ENCODE measurements around the gene MRPL33.

MRPL33 gene

DNA sequence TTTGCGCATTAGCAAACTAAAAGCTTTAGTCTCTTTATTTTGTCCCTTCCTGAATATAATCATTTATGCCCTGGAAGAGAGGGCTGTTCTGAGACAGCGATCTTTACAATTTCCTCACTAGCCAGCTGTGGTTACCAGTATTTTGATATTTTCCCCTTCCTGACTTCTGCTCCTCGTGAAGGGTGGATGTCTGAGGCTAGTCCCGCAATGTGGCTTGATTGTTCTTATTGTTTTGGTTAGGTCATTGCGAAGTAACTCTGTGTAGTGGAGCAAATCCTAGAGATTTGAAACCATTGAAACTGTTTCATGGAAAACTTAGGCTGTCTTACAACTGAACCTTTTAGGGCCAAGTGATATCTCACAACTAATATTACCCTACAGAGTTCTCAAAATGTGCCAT, 2.4 kb downstream of the MRPL33 start:
- DNase-seq (ENCODE audit: low read depth in 1 of 2, low spot score in 1 of 2): no peak

GRCh38 chr2:27776097-27776496, 4.6 kb downstream of the MRPL33 start:
- DNase-seq (ENCODE audit: low read depth in 1 of 2, low spot score in 1 of 2): no peak

DNA sequence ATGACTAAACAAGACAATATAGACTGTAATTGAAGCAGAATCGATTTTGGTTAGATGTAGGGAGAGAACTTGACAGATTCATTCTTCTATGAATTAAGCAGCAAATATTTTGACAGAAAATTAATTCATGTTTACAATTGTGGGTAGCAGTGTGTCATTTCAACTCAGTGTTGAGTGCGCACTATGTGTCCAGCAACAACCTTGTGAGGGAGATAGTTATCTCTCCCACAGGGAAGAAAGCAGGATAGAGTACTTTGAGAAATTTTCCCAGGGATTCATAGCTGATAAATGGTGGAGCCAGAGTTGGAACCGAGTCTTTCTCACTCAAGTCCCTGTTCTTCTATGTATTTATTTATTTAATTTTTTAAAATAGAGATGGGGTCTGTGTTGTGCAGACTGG, 5.2 kb downstream of the MRPL33 start:
- no peak for DNase-seq (ENCODE audit: low read depth in 1 of 2, low spot score in 1 of 2)

DNA sequence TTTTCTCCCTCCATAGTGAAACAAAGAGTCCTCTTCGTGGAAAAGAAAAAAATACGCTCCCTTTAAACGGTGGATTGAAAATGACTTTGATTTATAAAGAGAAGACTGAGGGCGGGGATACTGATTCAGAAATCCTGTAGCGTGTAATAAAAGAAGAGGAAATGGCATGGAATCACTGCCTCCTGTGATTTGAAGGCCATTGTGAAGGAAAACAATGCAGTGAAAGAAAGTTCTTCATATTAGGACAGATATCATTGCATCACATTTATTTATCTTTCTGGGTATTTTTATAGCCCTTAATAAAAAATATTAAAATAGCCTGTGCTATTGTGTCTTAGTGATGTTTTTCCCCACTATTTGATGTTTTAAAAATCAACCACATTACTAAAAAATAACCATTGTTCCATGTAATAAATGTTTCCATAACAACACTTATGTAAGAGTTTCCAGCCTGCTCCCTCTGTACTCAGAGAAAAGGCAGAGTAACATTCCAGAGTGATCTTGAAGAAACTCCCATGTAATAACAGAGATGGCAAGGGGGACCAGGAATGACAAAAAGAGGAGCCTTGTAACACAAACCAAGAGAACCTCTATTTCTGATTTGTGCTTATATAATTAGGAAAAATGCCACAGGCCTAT, 8.0 kb downstream of the MRPL33 start:
- no peak for DNase-seq (ENCODE audit: low read depth in 1 of 2, low spot score in 1 of 2)

- no peak for DNase-seq (ENCODE audit: low read depth in 1 of 2, low spot score in 1 of 2)
Measured at GRCh38 chr2:27781496-27781895, 10.0 kb downstream of the MRPL33 start.

- no peak for DNase-seq (ENCODE audit: low read depth in 1 of 2, low spot score in 1 of 2)
Measured at GRCh38 chr2:27782701-27783100, 11.2 kb downstream of the MRPL33 start.

DNA sequence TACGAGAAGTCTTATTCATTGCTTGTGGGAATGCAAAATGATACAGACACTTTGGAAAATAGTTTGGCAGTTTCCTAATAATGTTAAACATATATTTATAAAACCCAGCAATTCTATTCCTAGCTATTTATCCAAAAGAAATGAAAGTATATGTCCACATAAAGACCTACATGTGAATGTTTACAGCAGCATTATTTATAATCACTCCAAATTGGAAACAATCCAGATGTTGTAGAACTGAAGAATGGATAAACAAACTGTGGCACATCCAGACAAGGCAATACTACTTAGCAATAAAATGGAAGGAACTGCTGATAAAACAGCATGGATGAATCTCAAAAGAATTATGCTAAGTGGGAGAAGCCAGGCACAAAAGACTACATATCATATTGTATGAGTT, 19.3 kb downstream of the MRPL33 start:
- no peak for DNase-seq (ENCODE audit: low read depth in 1 of 2, low spot score in 1 of 2)

GRCh38 chr2:27792759-27793158, 21.2 kb downstream of the MRPL33 start:
- no peak for DNase-seq (ENCODE audit: low read depth in 1 of 2, low spot score in 1 of 2)

GRCh38 chr2:27795093-27795834, 23.7 kb downstream of the MRPL33 start:
- DNase-seq (ENCODE audit: low read depth in 1 of 2, low spot score in 1 of 2): no peak

DNA sequence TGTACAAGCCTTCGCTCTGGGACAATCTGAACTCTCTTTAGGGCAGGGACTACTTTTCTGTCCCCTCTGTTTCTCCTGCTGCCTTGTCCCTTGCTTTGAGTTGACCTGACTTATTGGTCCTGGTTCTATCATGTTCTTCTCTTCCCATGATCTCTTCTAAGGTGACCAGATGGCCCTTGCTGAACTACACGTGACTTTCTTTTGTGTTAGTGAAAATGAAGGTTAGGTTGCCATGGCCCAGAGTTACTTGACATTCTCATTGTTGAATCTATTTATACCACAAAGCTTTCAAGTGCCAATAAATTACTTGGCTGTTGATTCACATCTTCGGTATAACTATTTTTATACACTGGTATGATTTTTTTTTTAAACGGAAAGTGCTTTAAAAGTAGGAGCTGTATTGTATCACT, 24.4 kb downstream of the MRPL33 start:
- DNase-seq (ENCODE audit: low read depth in 1 of 2, low spot score in 1 of 2): no peak

DNA sequence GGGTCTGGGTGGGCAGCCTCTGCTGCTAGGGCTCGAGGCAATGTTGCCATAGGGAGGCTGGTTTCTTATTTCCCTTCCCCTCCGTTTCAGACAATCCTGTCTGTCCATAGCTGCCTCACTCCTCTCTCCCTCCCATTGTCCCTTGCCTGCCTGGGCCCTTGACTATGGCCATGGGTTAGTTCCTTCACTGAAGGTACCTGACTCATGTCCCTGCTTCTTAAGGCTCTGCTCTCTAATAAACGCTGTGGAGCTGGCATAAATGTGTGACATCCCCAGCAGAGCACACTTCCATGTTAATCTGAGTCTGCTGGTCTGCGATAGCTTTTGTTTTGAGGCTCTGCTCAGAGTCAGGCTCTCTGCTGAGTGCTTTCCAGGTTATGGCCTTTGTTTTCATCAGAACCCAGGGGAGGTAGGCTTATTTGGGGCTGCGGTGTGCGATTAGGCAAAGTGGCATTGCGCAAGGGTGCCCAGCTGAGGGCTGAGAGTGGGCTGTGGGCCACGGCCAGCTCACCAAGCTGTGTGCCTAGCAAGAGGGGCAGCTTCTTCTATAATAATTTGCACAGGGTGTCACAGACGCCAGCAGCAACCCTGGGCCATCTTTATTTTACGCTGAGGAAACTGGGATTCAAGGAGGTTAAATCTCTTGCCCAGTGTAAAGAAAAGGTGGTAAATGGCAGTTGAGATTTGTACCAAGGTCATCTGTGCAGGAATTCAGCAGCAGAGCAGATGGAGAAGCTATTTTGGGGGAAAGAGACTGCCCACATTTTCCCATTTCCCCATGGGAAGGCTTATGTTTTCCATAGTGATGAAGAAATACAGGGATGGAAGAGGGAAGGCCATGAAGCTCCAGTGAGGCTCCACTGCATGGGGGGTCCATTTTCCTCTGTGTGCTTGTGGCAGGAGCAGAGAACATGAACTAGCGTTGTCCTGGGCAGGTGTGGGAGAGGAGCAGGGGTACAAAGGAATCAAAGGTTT, 25.6 kb downstream of the MRPL33 start:
- no peak for DNase-seq (ENCODE audit: low read depth in 1 of 2, low spot score in 1 of 2)

- DNase-seq (ENCODE audit: low read depth in 1 of 2, low spot score in 1 of 2): no peak
Measured at GRCh38 chr2:27797841-27798240, 26.3 kb downstream of the MRPL33 start.

DNA sequence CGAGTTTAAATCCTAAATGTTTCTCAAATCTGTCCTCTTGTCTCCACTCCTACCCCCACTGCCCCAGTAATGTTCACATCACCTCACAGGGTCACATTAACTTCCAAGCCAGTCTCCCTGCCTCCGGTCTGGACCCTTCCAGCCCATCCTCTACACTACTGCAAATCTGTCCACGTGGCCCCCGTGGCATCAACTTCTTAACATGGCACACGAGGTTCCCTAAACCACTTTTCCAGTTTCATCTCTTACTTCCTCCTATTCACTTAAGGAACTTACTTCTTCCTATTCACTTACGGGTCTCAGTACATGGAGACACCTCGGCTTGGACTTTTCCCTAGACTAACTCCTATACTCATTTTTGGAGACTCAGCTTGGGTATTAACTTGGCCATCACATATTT, 27.0 kb downstream of the MRPL33 start:
- DNase-seq (ENCODE audit: low read depth in 1 of 2, low spot score in 1 of 2): no peak

- DNase-seq (ENCODE audit: low read depth in 1 of 2, low spot score in 1 of 2): no peak
Measured at GRCh38 chr2:27798948-27799645, 27.6 kb downstream of the MRPL33 start.

DNA sequence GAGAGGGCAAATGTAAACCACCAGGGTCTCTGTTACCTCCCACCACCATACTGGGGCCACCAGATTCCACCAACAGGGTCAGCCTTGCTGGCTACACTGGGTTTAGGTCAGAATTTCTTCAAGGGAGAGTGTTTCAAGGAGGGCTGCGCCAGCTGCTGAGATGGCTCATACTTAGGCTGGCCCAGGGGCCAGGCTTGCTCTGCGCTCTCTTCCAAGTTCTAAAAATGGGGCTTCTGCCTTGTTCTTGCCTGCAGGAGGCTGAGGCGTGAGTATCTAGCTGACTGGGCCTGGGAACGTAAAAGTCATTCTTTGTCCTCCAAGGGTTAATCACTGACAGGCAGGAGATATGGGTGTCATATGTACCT, 28.1 kb downstream of the MRPL33 start:
- no peak for DNase-seq (ENCODE audit: low read depth in 1 of 2, low spot score in 1 of 2)

DNA sequence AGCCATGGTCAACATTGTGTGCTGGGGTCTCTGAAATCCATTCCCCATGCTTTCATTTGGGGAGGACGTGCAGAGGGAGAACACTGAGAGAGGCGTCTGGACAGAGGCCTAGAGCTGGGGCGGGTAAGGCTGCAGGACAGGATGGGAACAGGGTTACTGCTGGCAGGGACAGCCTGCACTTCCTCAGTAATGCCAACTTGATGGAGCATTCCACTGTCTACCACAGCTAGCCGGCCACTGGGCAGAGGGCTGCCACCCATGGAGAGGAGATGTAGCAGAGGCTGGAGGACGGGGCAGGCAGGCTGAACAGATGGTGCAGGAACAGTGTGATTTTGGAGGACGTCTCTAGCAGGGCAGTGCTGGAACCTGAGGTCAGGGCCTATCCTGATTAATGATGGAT, 29.3 kb downstream of the MRPL33 start:
- no peak for DNase-seq (ENCODE audit: low read depth in 1 of 2, low spot score in 1 of 2)

DNA sequence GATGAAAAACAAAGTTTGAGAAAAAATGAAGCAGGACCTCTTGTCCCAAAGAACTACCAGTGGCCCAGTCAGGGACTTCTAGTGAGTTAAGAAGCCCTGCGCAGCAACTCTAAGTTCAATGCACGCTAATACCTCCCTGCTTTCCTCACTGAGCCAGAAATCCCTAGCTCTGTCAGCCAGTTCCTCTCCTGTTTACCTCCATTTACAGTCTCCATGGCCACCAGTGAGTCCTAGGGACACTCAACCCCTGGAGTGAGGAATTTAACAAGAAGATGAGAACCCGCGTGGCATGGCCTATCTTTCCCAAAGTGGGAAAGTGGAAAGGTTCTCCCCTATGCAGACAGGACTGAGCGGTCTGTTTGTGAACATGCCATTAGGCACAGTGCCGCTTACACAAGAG, 31.0 kb downstream of the MRPL33 start:
- DNase-seq (ENCODE audit: low read depth in 1 of 2, low spot score in 1 of 2): no peak

DNA sequence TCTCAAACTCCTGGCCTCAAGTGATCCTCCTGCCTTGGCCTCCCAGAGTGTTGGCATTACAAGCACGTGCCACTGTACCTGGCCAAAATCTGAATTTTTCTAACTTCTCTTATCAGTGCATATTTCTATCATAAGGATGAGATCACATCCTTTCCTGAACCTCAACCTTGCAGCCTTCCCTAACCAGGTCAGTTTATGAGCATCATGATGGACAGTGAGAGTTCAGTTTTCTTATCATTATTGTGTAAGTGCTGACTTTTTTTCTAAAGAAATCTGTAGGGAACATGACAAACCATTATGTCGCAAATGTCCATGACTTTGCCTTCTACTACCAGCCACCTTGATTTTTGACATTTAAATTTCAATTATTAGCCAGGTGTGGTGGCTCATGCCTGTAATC, 31.5 kb downstream of the MRPL33 start:
- no peak for DNase-seq (ENCODE audit: low read depth in 1 of 2, low spot score in 1 of 2)

DNA sequence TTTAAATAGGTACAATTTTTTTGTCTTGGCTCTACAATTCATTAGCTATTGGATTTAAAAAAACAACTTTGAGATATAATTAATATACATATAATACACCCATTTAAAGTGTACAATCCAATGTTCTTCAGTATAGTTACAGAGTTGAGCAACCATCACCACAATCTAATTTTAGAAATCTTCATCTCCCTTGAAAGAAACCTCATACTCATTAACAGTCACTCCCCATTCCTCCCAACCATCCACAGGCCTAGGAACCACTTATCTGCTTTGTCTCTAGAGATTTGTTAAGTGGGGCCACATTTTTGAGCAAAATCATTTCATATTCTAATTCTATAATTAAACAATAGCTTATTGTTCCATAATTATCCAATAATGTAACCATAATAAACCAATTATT, 32.6 kb downstream of the MRPL33 start:
- no peak for DNase-seq (ENCODE audit: low read depth in 1 of 2, low spot score in 1 of 2)

GRCh38 chr2:27805180-27805579, 33.7 kb downstream of the MRPL33 start:
- no peak for DNase-seq (ENCODE audit: low read depth in 1 of 2, low spot score in 1 of 2)

- no peak for DNase-seq (ENCODE audit: low read depth in 1 of 2, low spot score in 1 of 2)
Measured at GRCh38 chr2:27806311-27807059, 35.0 kb downstream of the MRPL33 start.
